Prostate gland (tissue), 2 donors: ENCODE data around the gene PLCG2.

Experiments used
- CTCF ChIP-seq, 4 experiments: fragments of 200-600 bp in 2 of 4; fragments of 450-650 bp in 2 of 4; sonication (generic) in 2 of 4; IDR thresholded peaks; 1 replicate in 3 of 4; 2 replicates in 1 of 4; pipeline ENCODE4 v1.5.1; 2016 to 2019; ENCODE audit warnings: antibody characterized with exemption in 4 of 4, mild to moderate bottlenecking in 2 of 4, moderate library complexity in 2 of 4
- POLR2A ChIP-seq: fragments of 450-650 bp; IDR thresholded peaks from one replicate; pipeline ENCODE4 v1.6.1; 2016; ENCODE audit warnings: antibody characterized with exemption, mild to moderate bottlenecking
- POLR2AphosphoS5 ChIP-seq: sonication (generic); formaldehyde crosslinking; IDR thresholded peaks from one replicate; pipeline ENCODE4 v1.6.1; 2017; ENCODE audit warnings: antibody characterized with exemption

GRCh38 chr16:81796583-81797346 lies 17.7 kb downstream of the PLCG2 start:
- no peak for TF ChIP-seq CTCF (IDR thresholded peaks at IDR 0.05)
- no peak for TF ChIP-seq POLR2AphosphoS5
- TF ChIP-seq POLR2A, result no peak
